ENCODE data around the gene FMN2. TPM values are rescaled to one million over a fixed set of nuclear protein-coding genes. Genes with fewer than 3 reads are reported as not detected.

The FMN2 gene
- total and polyA plus RNA-seq, 4 donors, result 0.14 to 2.7 (median 1.2) TPM

DNA sequence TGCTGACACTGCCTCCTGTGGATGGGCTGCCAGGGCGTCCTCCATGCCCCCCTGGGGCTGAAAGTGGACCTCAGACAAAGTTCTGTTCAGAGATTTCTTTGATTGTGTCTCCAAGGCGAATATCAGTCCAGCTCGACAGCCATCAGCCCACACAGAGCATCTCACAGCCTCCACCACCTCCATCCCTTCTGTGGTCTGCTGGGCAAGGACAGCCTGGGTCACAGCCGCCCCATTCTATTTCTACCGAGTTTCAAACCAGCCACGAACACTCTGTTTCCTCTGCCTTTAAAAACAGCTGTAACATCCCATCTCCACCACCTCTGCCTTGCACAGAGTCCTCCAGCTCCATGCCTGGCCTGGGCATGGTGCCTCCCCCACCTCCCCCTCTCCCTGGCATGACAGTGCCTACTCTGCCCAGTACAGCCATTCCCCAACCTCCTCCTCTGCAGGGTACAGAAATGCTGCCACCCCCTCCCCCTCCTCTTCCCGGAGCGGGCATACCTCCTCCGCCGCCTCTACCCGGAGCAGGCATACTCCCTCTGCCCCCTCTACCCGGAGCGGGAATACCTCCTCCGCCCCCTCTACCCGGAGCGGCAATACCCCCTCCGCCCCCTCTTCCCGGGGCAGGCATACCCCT, 115.5 kb downstream of the FMN2 start:
- Histone ChIP-seq H3K9ac (ENCODE audit: insufficient read depth in 1 of 2, low read length in 2 of 2) (no peak overlapping the region), H3K36me3 (ENCODE audit: control insufficient read depth in 4 of 4, insufficient read depth in 4 of 4, low read length in 4 of 4) (no peaks in the 10 kb centered on the region), H3K27me3 (ENCODE audit: control insufficient read depth in 3 of 3, insufficient read depth in 3 of 3, low read length in 2 of 3) (no peaks in the 10 kb centered on the region), H3K4me3 (no peak overlapping the region), H3K27ac (ENCODE audit: low read depth in 1 of 2, low read length in 1 of 2) (no peak overlapping the region), H3K9me3 (ENCODE audit: control insufficient read depth in 4 of 4, insufficient read depth in 3 of 4, low read length in 3 of 4) (peaks cover 0 to 4% (median 1%) of the 10 kb centered on the region in 4 donors), H3K4me1 (ENCODE audit: control insufficient read depth in 5 of 5, insufficient read depth in 5 of 5, low read length in 5 of 5) (no peaks in the 10 kb centered on the region)
- TF ChIP-seq CTCF (IDR thresholded peaks at IDR 0.05; ENCODE audit: control extremely low read depth, extremely low read depth), result no peak
- DNase-seq (no peak), ATAC-seq (ENCODE audit: insufficient read depth, low FRiP score) (no peak)
- WGBS, 2 donors, result 93% methylated on average over 17 to 18 of the region's 18 CpGs

DNA sequence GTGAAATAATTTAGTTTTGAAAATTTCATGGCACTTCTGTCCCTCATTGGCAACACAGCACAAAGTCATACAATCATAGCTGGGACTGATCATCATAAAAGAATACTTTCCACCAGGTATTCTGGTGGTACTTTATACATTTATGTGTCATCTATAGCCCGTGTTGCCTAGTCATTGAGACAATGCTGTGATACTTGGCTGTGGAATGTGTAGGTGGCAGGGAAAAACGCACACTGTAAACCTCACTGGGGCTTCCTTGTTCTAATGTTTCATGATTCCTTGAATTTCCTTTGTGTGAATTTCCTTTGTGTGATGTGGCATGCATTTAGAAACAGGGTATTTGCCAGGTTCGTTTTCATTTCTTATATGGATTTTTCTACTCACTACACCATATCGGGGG, 118.3 kb downstream of the FMN2 start:
- TF ChIP-seq CTCF (IDR thresholded peaks at IDR 0.05; ENCODE audit: control extremely low read depth, extremely low read depth), result no peak
- Histone ChIP-seq H3K36me3 (ENCODE audit: control insufficient read depth in 4 of 4, insufficient read depth in 4 of 4, low read length in 4 of 4) (no peaks in the 10 kb centered on the region), H3K4me1 (ENCODE audit: control insufficient read depth in 5 of 5, insufficient read depth in 5 of 5, low read length in 5 of 5) (no peaks in the 10 kb centered on the region), H3K9ac (ENCODE audit: insufficient read depth in 1 of 2, low read length in 2 of 2) (no peak overlapping the region), H3K27ac (ENCODE audit: low read depth in 1 of 2, low read length in 1 of 2) (no peak overlapping the region), H3K27me3 (ENCODE audit: control insufficient read depth in 3 of 3, insufficient read depth in 3 of 3, low read length in 2 of 3) (no peaks in the 10 kb centered on the region), H3K9me3 (ENCODE audit: control insufficient read depth in 4 of 4, insufficient read depth in 3 of 4, low read length in 3 of 4) (peaks cover 0 to 2% (median 0%) of the 10 kb centered on the region in 4 donors), H3K4me3 (no peak overlapping the region)
- WGBS, 2 donors, result 76 to 87% methylated on average over 4 of the region's 4 CpGs
- ATAC-seq (ENCODE audit: insufficient read depth, low FRiP score) (no peak), DNase-seq (no peak)

GRCh38 chr1:240212556-240212955, 120.9 kb downstream of the FMN2 start:
- no peaks in the 10 kb centered on the region for H3K36me3 ChIP-seq (ENCODE audit: control insufficient read depth in 4 of 4, insufficient read depth in 4 of 4, low read length in 4 of 4)
- DNase-seq, result no peak
- no peak overlapping the region for H3K27ac ChIP-seq (ENCODE audit: low read depth in 1 of 2, low read length in 1 of 2)
- H3K4me3 ChIP-seq, result no peak overlapping the region
- H3K4me1 ChIP-seq (ENCODE audit: control insufficient read depth in 5 of 5, insufficient read depth in 5 of 5, low read length in 5 of 5), result no peaks in the 10 kb centered on the region
- no peaks in the 10 kb centered on the region for H3K9me3 ChIP-seq (ENCODE audit: control insufficient read depth in 4 of 4, insufficient read depth in 3 of 4, low read length in 3 of 4)
- no peak for TF ChIP-seq CTCF (IDR thresholded peaks at IDR 0.05; ENCODE audit: control extremely low read depth, extremely low read depth)
- WGBS, 2 donors, result 77 to 91% methylated on average over 5 of the region's 5 CpGs
- H3K9ac ChIP-seq (ENCODE audit: insufficient read depth in 1 of 2, low read length in 2 of 2), result no peak overlapping the region
- H3K27me3 ChIP-seq (ENCODE audit: control insufficient read depth in 3 of 3, insufficient read depth in 3 of 3, low read length in 2 of 3), result no peaks in the 10 kb centered on the region
- ATAC-seq (ENCODE audit: insufficient read depth, low FRiP score), result no peak

DNA sequence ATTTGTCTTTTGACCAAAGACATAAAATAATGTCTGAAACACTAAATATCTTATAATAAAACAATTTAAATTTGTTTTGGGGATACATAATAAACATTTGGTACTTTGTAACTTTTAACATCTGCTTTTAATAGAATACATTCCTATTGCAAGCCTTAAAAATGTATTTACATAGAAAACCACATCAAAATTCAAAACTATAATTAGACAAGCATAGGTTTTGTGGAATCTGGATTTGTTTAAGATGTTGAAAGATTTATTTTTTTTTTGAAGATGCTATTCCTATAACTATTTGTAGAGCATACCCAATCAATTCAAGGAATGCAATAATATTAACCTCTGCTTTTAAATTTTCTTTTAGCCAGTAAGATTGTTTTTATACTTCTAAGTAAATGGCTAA, 125.7 kb downstream of the FMN2 start:
- TF ChIP-seq CTCF (IDR thresholded peaks at IDR 0.05; ENCODE audit: control extremely low read depth, extremely low read depth), result no peak
- no peaks in the 10 kb centered on the region for H3K4me1 ChIP-seq (ENCODE audit: control insufficient read depth in 5 of 5, insufficient read depth in 5 of 5, low read length in 5 of 5)
- H3K9me3 ChIP-seq (ENCODE audit: control insufficient read depth in 4 of 4, insufficient read depth in 3 of 4, low read length in 3 of 4), result peaks cover 0 to 2% (median 0%) of the 10 kb centered on the region in 4 donors
- H3K27ac ChIP-seq (ENCODE audit: low read depth in 1 of 2, low read length in 1 of 2), result no peak overlapping the region
- no peak overlapping the region for H3K4me3 ChIP-seq
- H3K36me3 ChIP-seq (ENCODE audit: control insufficient read depth in 4 of 4, insufficient read depth in 4 of 4, low read length in 4 of 4), result no peaks in the 10 kb centered on the region
- H3K9ac ChIP-seq (ENCODE audit: insufficient read depth in 1 of 2, low read length in 2 of 2), result no peak overlapping the region
- ATAC-seq (ENCODE audit: insufficient read depth, low FRiP score) (no peak), DNase-seq (no peak)
- H3K27me3 ChIP-seq (ENCODE audit: control insufficient read depth in 3 of 3, insufficient read depth in 3 of 3, low read length in 2 of 3), result no peaks in the 10 kb centered on the region
